HG03103 (cell line): Measurements from ENCODE around the gene MACROD1.

Experiments used
- ATAC-seq: cut with Tn5 transposase; IDR thresholded peaks from one replicate; pipeline ENCODE4 v1.9.1; 2021; ENCODE audit warnings: low read depth; ENCODE audit not compliant: unreplicated experiment

The MACROD1 gene

DNA sequence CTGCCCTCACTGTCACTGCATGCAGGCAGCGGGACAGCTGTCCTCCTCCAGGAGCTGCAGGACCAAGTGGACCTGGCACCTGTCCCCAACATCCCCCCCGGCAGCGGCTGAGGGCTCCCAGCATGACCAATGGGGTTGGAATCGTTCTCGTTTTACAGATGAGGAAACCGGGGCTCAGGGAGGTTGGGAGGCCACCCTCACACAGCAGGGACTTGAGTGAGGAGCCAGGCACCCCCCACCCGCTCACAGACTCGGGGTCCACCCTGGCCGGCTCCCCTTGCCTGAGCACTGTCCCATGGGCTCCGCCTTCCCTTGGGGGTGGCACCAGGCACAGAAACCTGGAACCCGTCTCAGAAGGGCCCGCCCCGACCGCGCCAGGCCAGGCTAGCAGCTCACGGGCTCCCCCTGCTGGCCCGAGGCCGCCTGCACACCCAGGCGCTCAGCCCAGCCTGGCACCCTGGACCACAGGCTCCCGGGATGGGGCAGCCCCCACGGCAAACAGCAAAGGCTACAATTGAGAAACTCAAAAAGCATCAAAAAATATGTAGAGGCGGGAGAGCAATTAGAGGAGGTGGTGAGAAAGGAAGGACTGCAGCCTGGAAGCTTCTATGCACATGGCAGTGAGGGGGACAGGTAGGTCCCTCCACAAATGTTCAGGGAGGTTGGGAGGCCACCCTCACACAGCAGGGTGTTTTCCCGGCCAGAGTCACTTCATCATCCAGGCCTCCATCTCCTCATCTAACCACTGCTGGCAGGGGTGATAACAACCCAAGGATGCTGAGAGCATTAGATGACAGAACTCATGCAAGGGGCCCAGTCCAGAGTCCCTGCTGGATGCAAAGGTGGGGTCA lies 12.8 kb downstream of the MACROD1 start:
- ATAC-seq, result no peak

DNA sequence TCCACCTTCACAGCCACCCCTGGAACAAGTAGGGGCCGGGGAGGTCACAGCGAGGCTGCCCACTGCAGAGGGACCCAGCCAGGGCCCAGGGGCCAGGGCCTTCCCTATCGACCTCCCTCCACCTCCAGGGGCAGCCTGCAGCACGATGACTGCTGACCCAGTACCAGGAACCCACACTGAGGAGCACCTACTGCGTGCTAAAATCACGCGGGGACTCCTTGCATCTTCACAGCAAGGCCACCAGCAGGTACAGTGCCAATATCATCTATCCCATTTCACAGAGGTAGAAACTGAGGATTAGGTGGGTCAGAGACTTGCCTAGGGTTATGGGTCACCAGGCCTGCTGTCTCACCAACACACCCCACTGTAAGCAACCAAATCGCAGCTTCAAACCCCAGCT lies 14.6 kb downstream of the MACROD1 start:
- no peak for ATAC-seq

DNA sequence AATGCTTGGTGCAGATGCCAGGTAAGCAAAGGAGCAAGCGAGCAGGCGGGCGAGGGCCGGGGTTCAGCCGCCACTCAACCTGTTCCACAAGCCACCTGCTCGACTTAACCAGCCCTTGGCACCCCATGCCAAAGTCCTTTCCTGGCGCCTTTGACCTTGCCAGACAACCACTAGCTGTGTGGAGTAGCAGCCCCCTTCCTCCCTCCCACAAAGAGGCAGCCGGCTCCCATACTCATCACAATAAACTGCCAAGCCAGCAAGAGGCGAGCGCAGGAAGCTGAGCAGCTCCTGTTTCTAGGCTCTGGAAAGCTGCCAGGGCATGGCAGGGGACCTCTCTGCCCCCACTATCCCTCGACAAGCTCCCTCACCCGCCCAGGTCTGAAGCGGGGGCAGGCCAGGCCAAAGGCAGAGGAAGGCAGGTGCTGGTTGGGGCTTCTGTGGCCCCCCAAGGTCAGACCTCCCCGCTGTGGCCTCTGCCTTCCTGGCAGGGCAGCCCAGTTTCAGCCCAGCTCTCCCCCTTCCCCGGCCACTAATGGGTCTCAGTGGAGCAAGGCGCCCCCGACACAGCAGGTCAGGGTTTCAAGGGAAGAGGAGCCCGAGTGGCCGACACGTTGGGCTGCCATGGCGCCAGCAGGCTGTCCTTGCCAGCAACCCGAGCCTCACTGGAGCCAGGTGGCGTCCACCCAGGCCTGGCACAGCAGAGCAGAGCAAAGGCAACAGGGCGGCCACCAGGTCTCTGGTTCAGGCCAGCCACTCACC lies 15.3 kb downstream of the MACROD1 start:
- ATAC-seq, result no peak

DNA sequence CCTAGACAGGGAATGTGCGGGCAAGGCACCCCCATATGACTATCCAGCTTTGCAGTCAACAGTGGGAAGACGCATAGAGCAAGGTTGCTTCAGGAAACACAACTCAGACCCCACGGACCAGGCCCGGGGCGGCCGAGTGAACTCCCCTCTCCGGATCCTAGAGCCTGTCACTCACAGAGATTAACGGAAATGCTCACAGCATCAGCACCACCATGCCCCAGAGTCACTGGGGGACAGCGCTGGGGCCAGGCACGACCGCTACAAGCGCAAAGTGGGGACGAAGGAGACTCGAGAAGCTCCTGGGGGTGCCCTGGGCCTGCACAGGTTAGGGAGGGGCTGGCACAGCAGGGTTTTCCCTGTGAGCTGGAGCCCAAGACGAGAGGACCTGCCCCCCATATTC lies 15.9 kb downstream of the MACROD1 start:
- no peak for ATAC-seq

DNA sequence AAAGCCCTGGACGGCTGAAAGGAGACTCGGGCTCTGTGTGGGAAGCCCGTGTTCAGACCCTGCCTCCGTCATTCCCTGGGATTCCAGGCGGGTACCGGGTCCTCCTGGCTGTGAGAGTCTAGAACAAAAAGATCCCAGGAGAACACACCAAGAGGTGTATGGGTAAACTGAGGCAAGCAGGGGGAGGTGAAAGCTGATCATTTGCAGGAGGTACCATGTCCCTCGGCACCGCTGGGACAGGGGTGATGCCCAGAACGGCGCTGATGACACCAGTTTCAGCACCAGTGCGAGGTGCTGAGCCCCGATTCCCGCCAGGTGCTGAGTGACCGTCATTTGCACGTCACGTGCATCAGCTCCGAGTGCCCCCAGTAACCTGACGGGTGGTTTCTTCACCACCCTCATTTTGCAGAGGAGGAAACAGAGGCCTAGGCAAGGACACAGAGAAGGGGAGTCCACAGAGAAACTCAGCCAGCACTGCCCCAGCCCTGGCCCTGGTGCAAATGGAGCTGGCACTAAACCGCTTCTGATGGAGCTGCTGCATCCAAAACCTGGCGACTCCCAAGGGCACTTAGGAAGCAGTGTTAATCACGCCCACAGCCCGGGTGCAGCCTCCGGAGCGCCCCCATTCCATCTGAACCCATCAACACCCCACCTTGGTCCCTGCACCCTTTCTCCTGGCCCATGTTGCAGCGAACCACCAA lies 16.8 kb downstream of the MACROD1 start:
- ATAC-seq, result no peak

DNA sequence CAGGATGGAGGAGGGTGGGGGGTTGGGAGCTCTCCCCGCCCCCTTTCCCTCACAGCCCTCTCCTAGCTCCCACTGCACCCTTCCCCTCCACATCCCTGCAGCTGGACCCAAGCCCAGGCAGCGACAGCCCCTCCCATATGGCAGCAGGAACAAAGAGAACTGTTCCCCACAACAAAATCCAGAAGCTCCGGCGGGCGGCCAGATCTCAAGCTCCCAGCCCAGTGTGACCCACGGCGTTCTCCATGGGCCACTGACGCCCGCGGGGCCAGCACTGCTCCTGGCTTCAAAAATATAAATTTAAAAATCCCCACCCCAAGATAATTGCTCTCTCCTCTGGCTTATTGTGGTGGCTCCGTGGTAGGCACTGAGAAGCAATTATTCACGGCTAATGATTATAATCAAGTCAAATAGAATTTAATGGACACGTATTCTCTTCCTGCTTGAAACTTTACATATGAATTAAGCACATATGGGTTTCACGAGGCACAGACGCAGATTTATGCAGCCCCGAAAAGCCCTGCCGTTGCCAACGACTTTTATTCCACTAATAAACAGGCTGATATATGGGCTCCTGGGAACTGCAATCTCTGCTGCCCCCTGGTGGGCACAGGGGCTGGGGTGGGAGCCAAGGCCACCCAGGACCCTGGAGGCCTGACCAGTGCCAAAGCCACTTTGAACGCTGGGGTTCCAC lies 17.5 kb downstream of the MACROD1 start:
- ATAC-seq, result no peak

DNA sequence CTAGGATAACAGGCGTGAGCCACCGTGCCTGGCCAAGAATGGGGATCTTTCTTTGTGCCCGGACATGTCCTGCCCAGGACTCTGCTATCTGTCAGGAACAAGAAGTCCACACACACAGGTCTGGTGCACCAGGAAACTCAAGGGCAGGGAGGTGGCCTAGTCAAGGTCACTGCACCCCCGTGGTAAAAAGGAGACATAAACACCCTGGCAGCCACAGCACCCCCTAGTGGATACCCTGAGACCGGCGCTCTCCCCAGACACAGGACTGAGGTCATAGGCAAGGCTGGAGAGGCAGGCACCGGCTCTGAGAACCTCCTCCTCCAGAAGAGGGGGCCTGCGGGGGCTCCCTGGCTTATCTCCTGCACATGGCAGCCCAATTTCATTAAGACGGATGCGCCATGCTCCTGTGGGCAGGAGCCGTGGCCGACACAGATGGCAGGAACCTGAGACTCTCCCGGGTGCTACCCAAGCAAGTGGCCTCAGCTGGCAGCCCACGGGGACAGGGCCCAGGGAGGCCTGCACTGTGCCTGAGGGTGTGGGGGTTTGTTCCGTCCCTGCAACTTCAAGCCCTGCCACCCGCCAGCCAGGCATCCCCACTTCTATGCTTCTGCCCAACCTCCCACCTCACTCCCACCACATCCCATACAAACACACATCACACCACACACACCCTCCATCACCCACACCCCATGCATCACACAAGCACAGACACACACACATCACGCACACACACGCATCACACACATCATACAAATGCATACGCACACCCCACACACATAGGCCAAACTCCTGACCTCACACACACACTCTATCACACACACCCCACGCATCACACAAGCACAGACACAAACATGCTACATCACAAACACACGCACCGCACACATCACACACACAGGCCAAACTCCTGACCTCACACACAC lies 19.6 kb downstream of the MACROD1 start:
- ATAC-seq, result no peak

DNA sequence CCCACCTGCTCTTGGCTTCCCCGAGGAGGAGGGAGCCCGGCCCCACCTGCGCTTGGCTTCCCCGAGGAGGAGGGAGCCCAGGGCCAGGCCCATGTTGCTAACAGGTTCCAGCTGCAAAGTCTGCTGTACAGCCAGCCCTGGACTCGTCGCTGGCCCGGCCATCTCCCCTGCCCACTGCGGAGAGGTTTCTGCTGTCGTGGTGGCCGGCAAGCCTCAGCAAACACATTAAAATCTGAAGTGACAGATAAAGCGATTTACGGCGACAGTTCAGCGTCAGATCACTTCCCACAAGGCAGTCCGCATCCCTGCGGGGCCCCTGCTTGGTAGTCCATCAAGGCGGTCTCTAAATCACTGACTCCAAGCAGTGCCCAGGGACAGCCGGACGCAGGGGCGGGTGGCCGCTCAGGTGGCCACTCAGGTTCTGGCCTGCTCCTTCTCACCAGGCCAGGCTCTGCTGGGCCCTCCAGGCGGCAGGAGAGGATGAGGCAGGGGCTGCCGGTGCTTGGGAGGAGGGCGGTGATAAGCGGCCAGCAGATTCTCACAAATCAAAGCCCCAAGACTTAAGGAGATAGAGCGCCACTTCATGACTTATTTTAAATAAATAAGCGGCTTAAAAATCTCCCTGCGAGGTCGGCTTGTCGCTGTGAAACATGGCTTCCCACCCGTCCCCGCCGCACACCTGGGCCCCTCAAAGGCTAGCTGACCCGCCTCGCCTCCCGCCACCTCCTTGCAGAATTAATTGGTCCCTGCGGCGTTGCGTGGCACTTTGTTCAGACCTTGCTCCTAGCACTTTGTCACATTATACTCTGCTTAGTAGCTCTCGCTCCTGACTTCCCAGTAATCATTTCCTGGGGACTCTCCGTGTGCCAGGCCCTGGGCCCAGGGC lies 21.1 kb downstream of the MACROD1 start:
- no peak for ATAC-seq

DNA sequence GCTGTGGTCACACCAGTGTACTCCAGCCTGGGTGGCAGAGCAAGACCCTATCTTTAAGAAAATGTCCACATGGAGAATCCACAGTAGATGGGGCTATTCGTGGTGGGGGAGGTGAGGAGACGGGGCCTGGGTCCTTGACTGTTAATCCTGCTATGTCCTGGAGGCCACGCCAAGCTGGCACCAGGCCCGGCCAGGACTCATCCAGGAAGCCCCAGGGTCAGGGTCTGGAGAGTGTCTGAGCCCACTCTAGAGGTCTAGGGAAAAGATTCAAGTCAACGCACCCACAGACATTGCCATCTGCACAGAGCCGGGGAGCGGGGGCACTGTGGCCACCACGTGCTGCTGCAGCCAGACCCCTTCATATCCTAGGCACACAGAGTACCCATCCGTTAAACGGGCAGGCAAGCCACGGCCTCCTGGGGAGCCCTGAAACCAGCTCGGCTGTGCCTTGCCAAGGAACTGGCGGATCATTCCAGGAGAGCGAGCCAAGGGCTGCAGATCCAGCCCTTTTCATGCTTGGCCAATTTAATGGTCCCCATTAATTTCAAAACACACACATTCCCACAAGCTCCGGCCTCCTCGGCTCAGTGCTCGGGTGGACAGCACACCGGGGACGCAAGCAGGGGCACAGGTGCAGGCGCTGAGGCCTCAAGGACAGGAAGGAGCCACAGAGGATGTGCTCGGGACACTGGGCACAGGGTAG lies 24.7 kb downstream of the MACROD1 start:
- no peak for ATAC-seq

DNA sequence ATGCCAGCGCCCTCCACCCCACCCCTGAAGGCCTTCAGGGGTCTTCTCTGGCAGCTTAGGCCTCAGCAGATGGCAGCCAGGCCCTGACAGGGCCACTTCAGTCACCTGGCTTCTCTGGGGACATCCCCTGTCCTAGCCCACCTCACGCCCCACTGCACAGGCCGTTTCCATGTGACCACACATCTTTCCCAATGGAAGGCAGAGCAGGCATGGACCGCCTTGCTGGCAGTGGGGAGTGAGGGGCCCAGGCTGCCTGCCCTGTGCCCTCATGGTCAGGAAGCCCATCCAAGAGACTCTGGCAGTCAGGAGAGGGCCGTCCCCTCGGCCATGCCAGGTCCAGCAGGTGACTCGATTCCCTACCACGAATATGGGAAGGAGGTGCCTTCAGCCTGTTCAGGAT lies 25.8 kb downstream of the MACROD1 start:
- no peak for ATAC-seq

DNA sequence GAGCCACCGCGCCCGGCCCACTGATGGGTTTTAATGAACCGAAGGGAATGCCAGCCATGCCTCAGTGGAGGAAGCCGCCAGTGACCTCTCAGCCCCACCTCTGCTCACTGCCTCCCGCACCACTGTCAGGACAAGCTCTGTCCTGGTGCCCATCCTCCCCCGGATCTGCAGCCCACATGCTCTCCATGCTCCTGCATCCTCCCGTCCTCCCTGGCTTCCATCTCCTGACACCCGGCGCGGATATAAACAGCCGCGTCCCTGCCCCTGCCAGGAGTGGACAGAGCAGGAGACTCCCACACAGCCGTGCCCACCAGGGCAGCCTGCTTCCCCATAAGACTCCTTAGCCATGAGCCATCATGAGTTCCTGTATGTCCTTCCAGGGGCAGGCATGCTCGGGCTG lies 26.9 kb downstream of the MACROD1 start:
- ATAC-seq, result no peak

DNA sequence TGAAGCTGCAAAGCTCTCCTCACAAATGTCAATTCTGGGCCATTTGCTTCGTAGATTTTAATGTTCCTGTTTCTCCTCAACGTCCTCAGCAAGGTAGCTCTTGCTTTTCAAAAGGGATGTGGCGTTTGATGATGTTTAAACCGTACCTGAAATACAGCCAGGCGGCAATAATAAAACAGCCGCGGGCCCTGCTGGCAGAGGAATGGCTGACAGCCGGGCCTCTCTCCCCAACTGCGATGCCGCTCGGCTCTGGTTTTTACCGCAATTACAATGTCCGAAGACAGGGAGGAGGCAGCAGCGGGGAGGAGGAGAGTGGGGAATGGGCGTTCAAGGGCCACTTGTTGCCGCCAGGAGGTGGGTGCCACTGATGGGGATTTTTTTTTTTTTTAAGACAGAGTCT lies 27.5 kb downstream of the MACROD1 start:
- no peak for ATAC-seq

DNA sequence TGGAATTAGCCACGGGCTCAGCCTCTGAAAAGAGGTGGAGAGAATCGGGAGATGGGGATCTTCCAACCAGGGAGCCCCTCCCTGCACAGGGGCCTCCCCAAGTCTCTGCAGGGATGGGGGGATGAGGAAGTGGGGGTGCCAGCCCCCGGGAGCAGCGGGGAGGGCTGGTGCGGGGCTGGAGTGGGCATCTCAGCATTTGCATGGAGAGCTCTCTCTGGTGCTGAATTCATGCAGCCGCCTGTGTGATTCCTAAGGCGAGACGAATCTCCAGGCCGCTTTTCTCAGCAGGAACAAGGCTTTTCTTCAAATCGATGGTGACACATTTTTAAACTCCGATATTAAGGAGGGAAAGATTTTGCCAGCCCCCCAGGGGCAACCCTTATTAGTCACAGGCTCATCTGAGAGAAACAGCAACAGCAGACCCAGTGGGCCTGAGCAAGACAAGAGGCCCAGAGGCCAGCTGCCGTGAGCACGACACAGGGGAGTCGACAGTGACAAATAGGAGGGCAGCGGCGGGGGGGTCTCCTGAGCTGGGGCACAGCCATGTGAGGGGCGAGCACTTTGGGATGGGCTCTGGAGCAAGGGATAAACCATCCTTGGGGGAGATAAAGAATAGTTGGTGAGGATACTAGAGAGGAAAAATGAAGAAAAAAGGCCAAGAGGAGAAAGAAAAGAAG lies 29.0 kb downstream of the MACROD1 start:
- no peak for ATAC-seq

DNA sequence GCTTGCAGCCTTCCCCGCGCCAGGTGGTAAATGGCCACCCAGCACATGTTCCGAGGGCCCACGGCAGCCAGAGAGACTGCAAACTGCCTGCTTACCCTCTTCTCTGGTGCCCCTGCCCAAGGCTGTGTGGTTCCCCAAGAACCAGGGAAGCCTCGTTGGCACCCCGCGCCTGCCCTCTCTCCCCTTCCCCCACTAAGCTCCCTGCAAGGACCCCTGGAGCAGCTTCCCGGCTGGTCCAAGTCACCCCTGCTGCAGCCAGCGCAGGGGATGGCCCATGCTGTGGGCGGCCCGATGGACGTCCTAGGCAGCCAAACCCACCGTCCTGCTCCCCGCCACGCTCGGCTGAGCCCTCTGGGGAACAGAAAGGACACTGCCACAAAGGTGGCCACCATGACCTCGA lies 30.2 kb downstream of the MACROD1 start:
- no peak for ATAC-seq

DNA sequence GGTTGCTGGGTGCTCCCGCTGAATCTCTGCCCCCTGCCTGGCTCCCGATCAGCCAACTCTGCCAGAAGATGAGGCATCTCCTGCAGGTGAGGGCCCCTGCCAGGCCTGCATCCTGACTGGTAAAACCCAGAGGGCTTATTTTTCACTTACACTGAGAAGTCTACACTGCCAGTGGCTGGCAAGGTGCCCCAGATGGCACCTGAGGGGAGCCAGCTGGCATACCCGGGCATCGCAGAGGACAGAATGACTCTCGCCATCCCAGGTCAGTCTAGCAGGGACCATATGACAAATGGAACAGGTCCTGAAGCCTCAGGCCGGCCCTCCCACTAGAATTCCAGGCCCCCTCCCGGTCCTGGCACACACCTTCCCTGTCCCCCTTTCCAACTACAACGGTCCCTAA lies 30.9 kb downstream of the MACROD1 start:
- no peak for ATAC-seq

DNA sequence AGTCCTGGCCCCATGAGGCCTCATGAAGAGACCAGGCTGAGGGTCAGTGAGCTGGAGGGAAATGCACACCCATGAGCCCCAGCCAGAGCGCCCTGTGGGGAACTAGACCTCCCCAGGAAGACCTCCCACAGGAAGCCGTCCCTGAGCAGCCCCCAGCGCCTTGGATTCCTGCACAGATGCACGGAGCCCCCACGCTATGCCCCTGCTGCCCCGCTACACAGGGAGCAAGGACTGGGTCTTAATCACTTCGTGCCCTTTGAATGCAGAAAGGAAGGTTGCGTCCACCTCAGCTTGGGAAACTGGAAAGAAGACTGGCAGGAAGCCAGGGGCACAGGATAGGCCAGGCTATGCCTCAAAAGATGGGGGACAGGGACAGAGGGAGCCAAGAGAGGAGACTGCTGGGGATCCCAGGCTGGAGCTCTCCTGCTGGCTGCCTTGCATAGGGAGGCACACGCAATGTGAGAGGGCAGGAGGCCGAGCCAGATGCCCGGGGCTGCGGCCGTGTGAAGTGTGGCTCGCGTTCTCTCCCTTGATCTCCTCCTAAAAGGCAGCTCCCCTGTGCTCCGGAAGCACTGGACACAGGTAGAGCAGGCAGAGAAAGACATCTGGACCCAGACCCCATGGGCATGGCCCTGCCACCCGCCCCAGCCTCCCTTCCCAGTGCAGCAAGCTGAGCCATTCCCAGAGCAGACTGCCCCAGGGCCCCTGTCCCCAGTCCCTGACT lies 32.8 kb downstream of the MACROD1 start:
- ATAC-seq, result no peak

DNA sequence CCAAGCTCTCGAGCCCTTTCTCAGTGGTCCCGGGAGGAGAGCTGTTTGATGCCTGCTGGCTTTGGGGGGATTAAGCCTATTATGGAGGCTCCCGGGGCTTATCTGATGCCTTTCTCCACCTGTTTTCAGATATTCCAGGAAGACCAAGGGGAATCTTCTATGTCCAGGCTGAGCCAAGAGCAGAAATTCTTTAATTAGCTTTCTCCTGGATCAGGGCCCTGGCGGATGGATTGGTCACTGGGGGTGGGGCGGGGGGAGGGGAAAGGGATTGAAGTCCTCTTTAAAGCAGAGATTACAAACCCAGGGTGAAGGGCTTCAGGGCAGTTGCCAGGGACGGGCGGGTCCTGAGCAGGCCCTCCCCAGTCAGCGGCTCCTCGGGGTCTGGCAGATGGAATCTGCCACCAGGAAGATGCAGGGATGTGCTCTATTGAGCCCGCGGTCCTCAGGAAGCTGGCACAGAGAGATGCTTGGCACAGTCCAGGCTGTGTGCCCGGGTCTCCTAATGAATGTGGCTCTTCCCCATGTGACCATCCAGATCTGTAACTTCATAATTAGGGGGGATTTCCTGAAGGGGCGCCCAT lies 33.6 kb downstream of the MACROD1 start:
- no peak for ATAC-seq
